ENCODE measurements around the gene JMJD1C. TPM values are rescaled to one million over a fixed set of nuclear protein-coding genes. Genes with fewer than 3 reads are reported as not detected.
A peak's percentile ranks its signal among the peaks of the same experiment; 100 is the strongest.

The JMJD1C gene, protein sequence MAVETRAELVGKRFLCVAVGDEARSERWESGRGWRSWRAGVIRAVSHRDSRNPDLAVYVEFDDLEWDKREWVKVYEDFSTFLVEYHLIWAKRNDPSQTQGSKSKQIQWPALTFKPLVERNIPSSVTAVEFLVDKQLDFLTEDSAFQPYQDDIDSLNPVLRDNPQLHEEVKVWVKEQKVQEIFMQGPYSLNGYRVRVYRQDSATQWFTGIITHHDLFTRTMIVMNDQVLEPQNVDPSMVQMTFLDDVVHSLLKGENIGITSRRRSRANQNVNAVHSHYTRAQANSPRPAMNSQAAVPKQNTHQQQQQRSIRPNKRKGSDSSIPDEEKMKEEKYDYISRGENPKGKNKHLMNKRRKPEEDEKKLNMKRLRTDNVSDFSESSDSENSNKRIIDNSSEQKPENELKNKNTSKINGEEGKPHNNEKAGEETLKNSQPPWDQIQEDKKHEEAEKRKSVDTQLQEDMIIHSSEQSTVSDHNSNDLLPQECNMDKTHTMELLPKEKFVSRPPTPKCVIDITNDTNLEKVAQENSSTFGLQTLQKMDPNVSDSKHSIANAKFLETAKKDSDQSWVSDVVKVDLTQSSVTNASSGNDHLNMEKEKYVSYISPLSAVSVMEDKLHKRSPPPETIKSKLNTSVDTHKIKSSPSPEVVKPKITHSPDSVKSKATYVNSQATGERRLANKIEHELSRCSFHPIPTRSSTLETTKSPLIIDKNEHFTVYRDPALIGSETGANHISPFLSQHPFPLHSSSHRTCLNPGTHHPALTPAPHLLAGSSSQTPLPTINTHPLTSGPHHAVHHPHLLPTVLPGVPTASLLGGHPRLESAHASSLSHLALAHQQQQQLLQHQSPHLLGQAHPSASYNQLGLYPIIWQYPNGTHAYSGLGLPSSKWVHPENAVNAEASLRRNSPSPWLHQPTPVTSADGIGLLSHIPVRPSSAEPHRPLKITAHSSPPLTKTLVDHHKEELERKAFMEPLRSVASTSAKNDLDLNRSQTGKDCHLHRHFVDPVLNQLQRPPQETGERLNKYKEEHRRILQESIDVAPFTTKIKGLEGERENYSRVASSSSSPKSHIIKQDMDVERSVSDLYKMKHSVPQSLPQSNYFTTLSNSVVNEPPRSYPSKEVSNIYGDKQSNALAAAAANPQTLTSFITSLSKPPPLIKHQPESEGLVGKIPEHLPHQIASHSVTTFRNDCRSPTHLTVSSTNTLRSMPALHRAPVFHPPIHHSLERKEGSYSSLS (N-terminal part only)
- 89.7 and 95.7 TPM in 2 replicates for total RNA-seq (2022)
- percentile 96 among the genes with signal in this experiment for Bru-seq, nascent RNA
- percentile 93 among the genes with signal in this experiment for BruChase-seq, experiment 1, labeled RNA remaining after a 2-hour chase
- percentile 88 among the genes with signal in this experiment for BruChase-seq, experiment 2, labeled RNA remaining after a 6-hour chase
- long read RNA-seq, partial matches to known transcripts: 12 of 23 reads
- long read RNA-seq, other reads (novel, unspliced or antisense): 11 of 23 reads

DNA sequence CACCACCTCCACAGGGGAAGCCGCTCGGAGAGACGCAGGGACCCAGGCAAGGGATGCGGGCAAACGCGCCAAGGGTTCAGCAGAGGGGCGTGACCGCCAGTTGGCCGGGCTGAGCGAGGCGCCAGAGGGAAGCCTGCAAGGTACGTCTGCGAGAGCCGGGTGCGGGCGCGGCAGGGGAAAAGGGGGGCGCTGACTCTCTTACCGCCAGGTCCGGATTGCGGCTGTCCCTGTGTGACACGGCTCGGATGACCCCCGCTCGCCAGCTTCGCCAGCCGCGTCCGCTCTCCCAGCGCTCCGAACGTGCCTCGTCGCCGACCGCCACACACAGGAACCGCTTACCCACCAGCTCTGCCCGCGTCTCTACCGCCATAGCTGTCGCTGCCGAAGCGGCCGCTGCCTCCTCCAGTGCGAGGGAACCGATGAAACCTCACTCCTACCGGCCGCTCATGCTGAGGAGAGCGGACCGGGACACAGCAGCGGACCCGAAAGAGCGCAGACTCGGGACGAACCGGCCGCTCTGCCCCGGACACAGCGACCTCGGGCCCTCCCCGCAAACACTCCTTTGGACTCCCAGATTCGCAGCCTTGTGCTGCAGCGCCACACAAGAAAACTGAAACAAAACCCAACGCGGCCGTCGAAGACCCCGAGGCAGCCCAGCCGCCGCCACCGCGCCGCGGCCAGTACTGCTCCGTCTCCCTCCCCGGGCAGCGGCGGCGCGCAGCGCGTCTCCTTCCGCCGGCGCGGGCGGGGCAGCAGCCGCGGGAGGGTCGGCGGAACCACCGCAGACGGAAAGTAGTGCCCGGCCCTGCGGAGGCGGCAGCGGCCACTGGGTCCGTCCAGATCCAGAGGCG, at the start of gene JMJD1C:
JMJD1C (minus strand) TSS at position 685 of the 851 bp plus-strand sequence; CDS start at position 370, 315 bp downstream.
- H3K36me3 Mint-ChIP-seq (ENCODE audit: insufficient read depth, unreplicated experiment): peaks cover 34% of the 10 kb centered on the region
- peak within 1 kb of the TSS; percentile 100 for H3K4me3 Mint-ChIP-seq (ENCODE audit: unreplicated experiment)
- no peaks in the 10 kb centered on the region for H3K9me3 Mint-ChIP-seq (ENCODE audit: unreplicated experiment)
- intact Hi-C loops (cut with micrococcal nuclease; ENCODE audit: unreplicated experiment): loop anchor here (1.0 to 5.0 kb wide), 7 partner anchors 57 to 298 kb away; no protein-coding TSS in a partner anchor
- BruUV-seq (replicated peaks): no TSS peak
- H3K27me3 ChIP-seq (replicated peaks; ENCODE audit: control insufficient read depth, insufficient read depth, low read length): no peaks in the 10 kb centered on the region
- no peaks in the 10 kb centered on the region for H3K27me3 Mint-ChIP-seq (ENCODE audit: insufficient read depth, unreplicated experiment)
- peak within 1 kb of the TSS; percentile 96 for H3K4me3 ChIP-seq (ENCODE audit: low read depth, low read length)
- TF ChIP-seq, protein P1, sequence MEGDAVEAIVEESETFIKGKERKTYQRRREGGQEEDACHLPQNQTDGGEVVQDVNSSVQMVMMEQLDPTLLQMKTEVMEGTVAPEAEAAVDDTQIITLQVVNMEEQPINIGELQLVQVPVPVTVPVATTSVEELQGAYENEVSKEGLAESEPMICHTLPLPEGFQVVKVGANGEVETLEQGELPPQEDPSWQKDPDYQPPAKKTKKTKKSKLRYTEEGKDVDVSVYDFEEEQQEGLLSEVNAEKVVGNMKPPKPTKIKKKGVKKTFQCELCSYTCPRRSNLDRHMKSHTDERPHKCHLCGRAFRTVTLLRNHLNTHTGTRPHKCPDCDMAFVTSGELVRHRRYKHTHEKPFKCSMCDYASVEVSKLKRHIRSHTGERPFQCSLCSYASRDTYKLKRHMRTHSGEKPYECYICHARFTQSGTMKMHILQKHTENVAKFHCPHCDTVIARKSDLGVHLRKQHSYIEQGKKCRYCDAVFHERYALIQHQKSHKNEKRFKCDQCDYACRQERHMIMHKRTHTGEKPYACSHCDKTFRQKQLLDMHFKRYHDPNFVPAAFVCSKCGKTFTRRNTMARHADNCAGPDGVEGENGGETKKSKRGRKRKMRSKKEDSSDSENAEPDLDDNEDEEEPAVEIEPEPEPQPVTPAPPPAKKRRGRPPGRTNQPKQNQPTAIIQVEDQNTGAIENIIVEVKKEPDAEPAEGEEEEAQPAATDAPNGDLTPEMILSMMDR (IDR thresholded peaks at IDR 0.05; ENCODE audit: insufficient read depth in 1 of 2, low read depth in 1 of 2, low read length in 1 of 2, severe bottlenecking in 1 of 2, unreplicated experiment in 1 of 2): peak in 1 of 2 experiments; percentile 6
- ChIA-PET CTCF (interaction anchor here (1.5 to 1.9 kb wide), 2 partner anchors 164 to 253 kb away, joined by 3 to 7 read pairs; no protein-coding TSS in a partner anchor), POLR2A (no interaction called here)
- no peaks in the 10 kb centered on the region for H3K9me3 ChIP-seq
- H3K27ac Mint-ChIP-seq (ENCODE audit: unreplicated experiment): peak within 1 kb of the TSS; percentile 100
- peaks cover 44% of the 10 kb centered on the region for H3K4me1 Mint-ChIP-seq (ENCODE audit: low read depth, unreplicated experiment)
- 0 out of 2 replicates have a peak, but pooled peaks cover 11% of the 10 kb centered on the region for H3K4me1 ChIP-seq
- peak; percentile 89 to 95 for DNase-seq
- no peaks in the 10 kb centered on the region for H3K36me3 ChIP-seq (ENCODE audit: control insufficient read depth, insufficient read depth, low read length)

DNA sequence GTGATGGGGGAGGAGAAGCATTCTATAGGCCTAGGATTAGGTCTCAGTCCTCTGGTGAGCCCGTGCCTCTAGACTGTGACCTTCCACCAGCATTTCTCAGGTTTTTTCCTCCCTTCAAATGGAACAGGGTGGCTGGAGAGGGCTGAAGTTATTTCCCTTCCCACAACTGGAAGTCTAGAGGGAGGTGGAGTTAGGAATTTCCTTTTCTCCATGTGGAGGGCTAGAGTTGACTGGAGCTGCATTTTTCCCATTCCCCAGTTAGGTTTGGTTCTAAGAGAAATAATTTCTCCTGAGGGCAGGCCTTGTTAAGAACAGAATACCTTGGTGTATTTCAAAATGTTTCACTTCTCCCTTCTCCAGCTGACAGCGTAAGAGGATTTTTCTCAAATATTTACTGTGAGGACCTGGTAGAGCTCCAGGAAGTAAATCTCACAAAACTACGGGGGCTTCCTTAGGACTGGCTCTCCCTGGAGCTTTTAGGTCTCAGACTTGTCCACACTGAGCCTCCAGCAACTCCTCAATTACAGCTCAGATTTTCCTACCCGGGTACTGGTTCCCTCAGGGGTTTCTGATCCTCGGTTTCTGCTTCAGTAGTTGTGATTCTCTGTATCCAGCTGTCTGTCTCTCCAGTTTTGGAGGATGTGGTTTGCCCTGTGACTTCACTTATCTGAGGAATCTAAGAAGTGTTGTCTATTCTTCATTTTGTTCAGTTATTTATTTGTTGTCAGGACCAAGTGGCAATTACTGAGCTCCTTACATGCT, 49.4 kb upstream of the JMJD1C start:
- CTCF ChIA-PET: interaction anchor here (0.8 to 1.8 kb wide), 3 partner anchors 51 to 205 kb away, joined by 3 to 6 read pairs (median 5); no protein-coding TSS in a partner anchor
- intact Hi-C loops (cut with micrococcal nuclease; ENCODE audit: unreplicated experiment): no loop called here

More for the DNA sequence above, 49.4 kb upstream of the JMJD1C start:
- Histone ChIP-seq H3K36me3 (ENCODE audit: control insufficient read depth, insufficient read depth, low read length) (no peaks in the 10 kb centered on the region; the same call in 1 of the 2 replicates), H3K27me3 (replicated peaks; ENCODE audit: control insufficient read depth, insufficient read depth, low read length) (no peaks in the 10 kb centered on the region), H3K9me3 (peaks cover 12% of the 10 kb centered on the region; the same call in 1 of the 2 replicates), H3K4me3 (ENCODE audit: low read depth, low read length) (no peak overlapping the region), H3K4me1 (peaks cover 27% of the 10 kb centered on the region)
- Mint-ChIP-seq H3K4me3 (ENCODE audit: unreplicated experiment) (peak overlapping the region; percentile 24), H3K9me3 (ENCODE audit: unreplicated experiment) (peaks cover 43% of the 10 kb centered on the region), H3K4me1 (ENCODE audit: low read depth, unreplicated experiment) (peaks cover 39% of the 10 kb centered on the region), H3K36me3 (ENCODE audit: insufficient read depth, unreplicated experiment) (peaks cover 16% of the 10 kb centered on the region), H3K27me3 (ENCODE audit: insufficient read depth, unreplicated experiment) (no peaks in the 10 kb centered on the region), H3K27ac (ENCODE audit: unreplicated experiment) (peak overlapping the region; percentile 78)
- POLR2A ChIA-PET: interaction anchor here (0.9 to 1.0 kb wide), 2 partner anchors 37 to 115 kb away, joined by 3 read pairs; no protein-coding TSS in a partner anchor
- TF ChIP-seq, protein P1 (IDR thresholded peaks at IDR 0.05; ENCODE audit: insufficient read depth in 1 of 2, low read depth in 1 of 2, low read length in 1 of 2, severe bottlenecking in 1 of 2, unreplicated experiment in 1 of 2): no peak
- DNase-seq: peak; percentile 55 to 65
- BruUV-seq (replicated peaks): no TSS peak

All from Caco-2 (cell line).